BLaER1 treated with 17β-estradiol and CSF1 and Interleukin-3, amounts not matched to agents 10 nM and 100 nM (cell line): ENCODE measurements around the gene TOP2B.
A peak's percentile ranks its signal among the peaks of the same experiment; 100 is the strongest.

Experiments used
- H3K27ac ChIP-seq, 11 experiments: shearing (Covaris generic); formaldehyde crosslinking; 2 replicates each; pipeline ENCODE4 v1.8.1; 2022
- H3K27me3 ChIP-seq, 11 experiments: shearing (Covaris generic); formaldehyde crosslinking; 2 replicates each; pipeline ENCODE4 v1.8.1; 2022
- H3K36me3 ChIP-seq, 11 experiments: shearing (Covaris generic); formaldehyde crosslinking; 2 replicates each; pipeline ENCODE4 v1.8.1; 2022
- H3K4me1 ChIP-seq, 10 experiments: shearing (Covaris generic); formaldehyde crosslinking; 2 replicates each; pipeline ENCODE4 v1.8.1; 2022
- H3K4me2 ChIP-seq, 11 experiments: shearing (Covaris generic); formaldehyde crosslinking; 2 replicates each; pipeline ENCODE4 v1.8.1; 2022
- H3K4me3 ChIP-seq, 10 experiments: shearing (Covaris generic); formaldehyde crosslinking; 2 replicates each; pipeline ENCODE4 v1.8.1; 2022
- H3K9ac ChIP-seq, 11 experiments: shearing (Covaris generic); formaldehyde crosslinking; 2 replicates each; pipeline ENCODE4 v1.8.1; 2022
- H3K9me3 ChIP-seq, 11 experiments: shearing (Covaris generic); formaldehyde crosslinking; replicated peaks in 1 of 11; 2 replicates each; pipeline ENCODE4 v1.8.1; 2022
- H4K20me1 ChIP-seq, 11 experiments: shearing (Covaris generic); formaldehyde crosslinking; 2 replicates each; pipeline ENCODE4 v1.8.1; 2022
- Cebpa-rat ChIP-seq, 11 experiments: shearing (Covaris generic); IDR thresholded peaks; 2 replicates each; pipeline ENCODE4 v1.8.1; 2022

TOP2B gene

DNA sequence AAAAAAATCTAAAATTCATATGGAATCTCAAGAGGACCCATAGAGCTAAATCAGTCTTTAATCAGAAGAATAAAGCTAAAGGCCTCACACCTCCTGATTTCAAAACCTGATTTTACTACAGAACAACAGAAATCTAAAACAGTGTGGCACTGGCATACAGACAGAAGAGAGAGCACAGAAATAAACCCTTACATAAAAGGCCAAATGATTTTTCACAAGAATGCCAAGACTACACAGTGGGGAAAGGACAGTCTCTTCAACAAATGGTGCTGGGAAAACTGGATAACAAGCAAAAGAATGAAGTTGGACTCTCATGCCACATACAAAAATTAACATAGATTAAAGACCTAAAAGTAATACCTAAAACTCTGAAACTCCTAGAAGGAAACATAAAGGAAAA is 10.1 kb downstream of the TOP2B start:
- H3K4me2 ChIP-seq, result peak overlapping the region; percentile 10 to 98 (median 79); a peak in 20 of 22 replicates
- H3K9ac ChIP-seq, result peak overlapping the region in 5 of 11 experiments; percentile 16 to 99 (median 70); a peak in 11 of 22 replicates
- H3K9me3 ChIP-seq, result peaks cover 12 to 21% (median 13%) of the 10 kb centered on the region in 11 experiments; a peak in 21 of 22 replicates
- peak overlapping the region in 10 of 11 experiments; percentile 2 to 100 (median 55); a peak in 16 of 22 replicates for H3K27ac ChIP-seq
- peak overlapping the region in 5 of 10 experiments; percentile 5 to 94 (median 42); a peak in 7 of 20 replicates for H3K4me3 ChIP-seq
- no peaks in the 10 kb centered on the region for H3K27me3 ChIP-seq
- peaks cover 17 to 100% (median 89%) of the 10 kb centered on the region in 11 experiments; a peak in 21 of 22 replicates for H4K20me1 ChIP-seq
- peaks cover 8 to 66% (median 19%) of the 10 kb centered on the region in 11 experiments; a peak in 19 of 22 replicates for H3K36me3 ChIP-seq
- peaks cover 37 to 81% (median 60%) of the 10 kb centered on the region in 10 experiments for H3K4me1 ChIP-seq
- TF ChIP-seq Cebpa-rat (IDR thresholded peaks at IDR 0.05), result no peak

- H3K4me1 ChIP-seq, result peaks cover 29 to 76% (median 61%) of the 10 kb centered on the region in 10 experiments; a peak in 19 of 20 replicates
- H3K4me3 ChIP-seq, result peak overlapping the region in 5 of 10 experiments; percentile 6 to 94 (median 42); a peak in 6 of 20 replicates
- no peaks in the 10 kb centered on the region for H3K27me3 ChIP-seq
- peak overlapping the region; percentile 1 to 98 (median 75); a peak in 21 of 22 replicates for H3K4me2 ChIP-seq
- peaks cover 15 to 68% (median 25%) of the 10 kb centered on the region in 11 experiments; a peak in 20 of 22 replicates for H3K36me3 ChIP-seq
- H3K9ac ChIP-seq, result peak overlapping the region in 4 of 11 experiments; percentile 15 to 99 (median 54); a peak in 7 of 22 replicates
- H4K20me1 ChIP-seq, result peaks cover 13 to 100% (median 89%) of the 10 kb centered on the region in 11 experiments; a peak in 20 of 22 replicates
- peaks cover 19 to 33% (median 24%) of the 10 kb centered on the region in 11 experiments; a peak in 21 of 22 replicates for H3K9me3 ChIP-seq
- H3K27ac ChIP-seq, result peak overlapping the region in 8 of 11 experiments; percentile 12 to 67 (median 45); a peak in 12 of 22 replicates
- TF ChIP-seq Cebpa-rat (IDR thresholded peaks at IDR 0.05), result no peak
Observed at GRCh38 chr3:25653322-25653721, 11.4 kb downstream of the TOP2B start.

DNA sequence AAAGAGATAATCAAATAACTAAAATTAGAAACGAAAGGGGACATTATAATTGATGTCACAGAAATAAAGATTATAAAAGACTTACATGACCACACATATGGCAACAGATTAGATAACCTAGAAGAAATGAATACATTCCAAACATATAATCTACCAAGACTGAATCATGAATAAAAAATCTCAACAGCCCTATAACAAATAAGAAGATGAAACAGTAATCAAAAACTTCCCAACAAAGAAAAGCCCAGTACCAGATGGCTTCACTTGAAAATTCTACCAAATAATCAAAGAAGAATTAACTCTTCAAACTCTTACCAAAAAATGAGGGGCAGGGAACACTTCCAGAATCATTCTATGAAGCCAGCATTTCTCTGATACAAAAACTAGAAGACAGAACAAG is 11.8 kb downstream of the TOP2B start:
- H3K9me3 ChIP-seq, result peaks cover 19 to 33% (median 24%) of the 10 kb centered on the region in 11 experiments; a peak in 21 of 22 replicates

GRCh38 chr3:25648925-25649830 is 15.5 kb downstream of the TOP2B start:
- H3K27ac ChIP-seq, result peak overlapping the region in 4 of 11 experiments; percentile 33 to 59 (median 42); a peak in 3 of 22 replicates
- TF ChIP-seq Cebpa-rat (IDR thresholded peaks at IDR 0.05), result no peak
- H3K27me3 ChIP-seq, result no peaks in the 10 kb centered on the region
- peak overlapping the region in 1 of 10 experiments; percentile 30; a peak in 3 of 20 replicates for H3K4me3 ChIP-seq
- peaks cover 19 to 33% (median 24%) of the 10 kb centered on the region in 11 experiments; a peak in 21 of 22 replicates for H3K9me3 ChIP-seq
- H3K36me3 ChIP-seq, result peaks cover 18 to 75% (median 42%) of the 10 kb centered on the region in 11 experiments; a peak in 21 of 22 replicates
- peak overlapping the region in 7 of 11 experiments; percentile 15 to 77 (median 60); a peak in 11 of 22 replicates for H3K4me2 ChIP-seq
- H4K20me1 ChIP-seq, result peaks cover 29 to 100% (median 88%) of the 10 kb centered on the region in 11 experiments; a peak in 21 of 22 replicates
- peak overlapping the region in 3 of 11 experiments; percentile 43 to 61 (median 47); a peak in 1 of 22 replicates for H3K9ac ChIP-seq
- peaks cover 19 to 82% (median 43%) of the 10 kb centered on the region in 10 experiments; a peak in 19 of 20 replicates for H3K4me1 ChIP-seq

More for the DNA sequence above, 11.8 kb downstream of the TOP2B start:
- no peak for TF ChIP-seq Cebpa-rat (IDR thresholded peaks at IDR 0.05)
- H3K9ac ChIP-seq, result peak overlapping the region in 4 of 11 experiments; percentile 15 to 99 (median 54); a peak in 6 of 22 replicates
- H3K4me2 ChIP-seq, result peak overlapping the region; percentile 1 to 98 (median 75); a peak in 20 of 22 replicates
- peaks cover 15 to 70% (median 25%) of the 10 kb centered on the region in 11 experiments; a peak in 20 of 22 replicates for H3K36me3 ChIP-seq
- peaks cover 32 to 78% (median 62%) of the 10 kb centered on the region in 10 experiments; a peak in 19 of 20 replicates for H3K4me1 ChIP-seq
- peaks cover 17 to 100% (median 93%) of the 10 kb centered on the region in 11 experiments; a peak in 21 of 22 replicates for H4K20me1 ChIP-seq
- H3K27ac ChIP-seq, result peak overlapping the region in 8 of 11 experiments; percentile 12 to 67 (median 32); a peak in 11 of 22 replicates
- H3K4me3 ChIP-seq, result peak overlapping the region in 5 of 10 experiments; percentile 6 to 94 (median 42); a peak in 6 of 20 replicates
- H3K27me3 ChIP-seq, result no peaks in the 10 kb centered on the region

GRCh38 chr3:25648107-25648535 is 16.6 kb downstream of the TOP2B start:
- Histone ChIP-seq H3K4me3 (peak overlapping the region in 2 of 10 experiments; percentile 16 to 29; a peak in 3 of 20 replicates), H3K27ac (peak overlapping the region in 8 of 11 experiments; percentile 7 to 59 (median 44); a peak in 15 of 22 replicates), H3K4me2 (peak overlapping the region in 10 of 11 experiments; percentile 2 to 77 (median 58); a peak in 18 of 22 replicates), H3K36me3 (peaks cover 21 to 80% (median 49%) of the 10 kb centered on the region in 11 experiments), H3K9ac (peak overlapping the region in 8 of 11 experiments; percentile 7 to 61 (median 45); a peak in 12 of 22 replicates), H3K4me1 (peaks cover 14 to 71% (median 33%) of the 10 kb centered on the region in 10 experiments; a peak in 19 of 20 replicates), H4K20me1 (peaks cover 29 to 100% (median 88%) of the 10 kb centered on the region in 11 experiments; a peak in 21 of 22 replicates), H3K27me3 (no peaks in the 10 kb centered on the region), H3K9me3 (peaks cover 19 to 33% (median 24%) of the 10 kb centered on the region in 11 experiments; a peak in 21 of 22 replicates)
- no peak for TF ChIP-seq Cebpa-rat (IDR thresholded peaks at IDR 0.05)

DNA sequence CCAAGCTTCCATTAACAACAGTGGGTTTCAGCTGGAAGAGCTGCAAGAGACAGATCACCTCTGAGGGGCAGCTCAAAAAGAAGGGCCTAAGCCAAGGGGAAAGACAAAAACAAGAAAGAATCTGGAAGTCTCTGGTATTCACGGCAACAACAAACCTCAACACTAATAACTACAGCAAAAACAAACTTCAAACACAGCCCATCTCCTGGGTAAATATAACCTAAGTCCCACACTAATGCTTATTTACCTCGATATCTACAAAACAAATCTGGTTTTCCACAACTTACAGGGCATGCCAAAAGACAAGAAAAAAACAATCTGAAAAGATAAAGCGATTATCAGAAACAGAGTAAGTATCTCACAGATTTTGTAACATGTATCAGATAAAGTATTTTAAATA is 29.7 kb downstream of the TOP2B start:
- Histone ChIP-seq H3K9me3 (no peaks in the 10 kb centered on the region), H3K27ac (no peak overlapping the region), H3K9ac (no peak overlapping the region), H4K20me1 (peaks cover 0 to 96% (median 18%) of the 10 kb centered on the region in 11 experiments; a peak in 13 of 22 replicates), H3K36me3 (peaks cover 83 to 100% (median 93%) of the 10 kb centered on the region in 11 experiments), H3K4me2 (no peak overlapping the region), H3K4me1 (peaks cover 0 to 7% (median 0%) of the 10 kb centered on the region in 10 experiments; a peak in 1 of 20 replicates), H3K27me3 (no peaks in the 10 kb centered on the region), H3K4me3 (no peak overlapping the region)
- no peak for TF ChIP-seq Cebpa-rat (IDR thresholded peaks at IDR 0.05)

DNA sequence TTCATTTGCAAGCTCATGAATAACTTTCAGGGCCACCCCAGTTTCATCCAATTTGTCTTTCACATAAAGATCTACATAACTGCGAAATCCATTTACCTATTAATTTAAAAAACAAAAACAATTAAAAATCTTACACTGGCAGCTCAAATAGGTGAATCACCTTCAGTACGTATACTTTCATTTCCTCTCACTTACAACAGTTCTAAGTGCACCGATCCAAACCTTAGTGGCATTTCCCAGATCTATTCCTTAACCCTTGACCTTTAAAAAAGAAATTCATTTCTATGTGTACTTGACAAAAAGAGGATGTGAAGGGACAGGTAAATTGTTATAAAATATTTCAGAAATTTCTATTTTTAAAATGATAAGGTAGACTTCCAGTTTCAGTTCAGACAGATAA is 30.8 kb downstream of the TOP2B start:
- no peak overlapping the region for H3K4me3 ChIP-seq
- H4K20me1 ChIP-seq, result peaks cover 0 to 92% (median 17%) of the 10 kb centered on the region in 11 experiments; a peak in 13 of 22 replicates
- H3K27ac ChIP-seq, result no peak overlapping the region
- no peak overlapping the region for H3K4me2 ChIP-seq
- peaks cover 85 to 100% (median 93%) of the 10 kb centered on the region in 11 experiments for H3K36me3 ChIP-seq
- no peaks in the 10 kb centered on the region for H3K9me3 ChIP-seq
- H3K9ac ChIP-seq, result no peak overlapping the region
- no peak for TF ChIP-seq Cebpa-rat (IDR thresholded peaks at IDR 0.05)
- H3K27me3 ChIP-seq, result no peaks in the 10 kb centered on the region
- peaks cover 0 to 7% (median 0%) of the 10 kb centered on the region in 10 experiments; a peak in 1 of 20 replicates for H3K4me1 ChIP-seq

GRCh38 chr3:25631989-25632388 is 32.7 kb downstream of the TOP2B start:
- TF ChIP-seq Cebpa-rat (IDR thresholded peaks at IDR 0.05), result no peak
- no peak overlapping the region for H3K4me3 ChIP-seq
- no peak overlapping the region for H3K4me2 ChIP-seq
- H4K20me1 ChIP-seq, result peaks cover 0 to 90% (median 19%) of the 10 kb centered on the region in 11 experiments; a peak in 13 of 22 replicates
- H3K9ac ChIP-seq, result no peak overlapping the region
- peaks cover 95 to 100% (median 97%) of the 10 kb centered on the region in 11 experiments for H3K36me3 ChIP-seq
- H3K9me3 ChIP-seq, result no peaks in the 10 kb centered on the region
- peaks cover 0 to 7% (median 0%) of the 10 kb centered on the region in 10 experiments; a peak in 1 of 20 replicates for H3K4me1 ChIP-seq
- H3K27me3 ChIP-seq, result no peaks in the 10 kb centered on the region
- H3K27ac ChIP-seq, result no peak overlapping the region
